ENCODE measurements around the gene LSM3.

Gene LSM3

DNA sequence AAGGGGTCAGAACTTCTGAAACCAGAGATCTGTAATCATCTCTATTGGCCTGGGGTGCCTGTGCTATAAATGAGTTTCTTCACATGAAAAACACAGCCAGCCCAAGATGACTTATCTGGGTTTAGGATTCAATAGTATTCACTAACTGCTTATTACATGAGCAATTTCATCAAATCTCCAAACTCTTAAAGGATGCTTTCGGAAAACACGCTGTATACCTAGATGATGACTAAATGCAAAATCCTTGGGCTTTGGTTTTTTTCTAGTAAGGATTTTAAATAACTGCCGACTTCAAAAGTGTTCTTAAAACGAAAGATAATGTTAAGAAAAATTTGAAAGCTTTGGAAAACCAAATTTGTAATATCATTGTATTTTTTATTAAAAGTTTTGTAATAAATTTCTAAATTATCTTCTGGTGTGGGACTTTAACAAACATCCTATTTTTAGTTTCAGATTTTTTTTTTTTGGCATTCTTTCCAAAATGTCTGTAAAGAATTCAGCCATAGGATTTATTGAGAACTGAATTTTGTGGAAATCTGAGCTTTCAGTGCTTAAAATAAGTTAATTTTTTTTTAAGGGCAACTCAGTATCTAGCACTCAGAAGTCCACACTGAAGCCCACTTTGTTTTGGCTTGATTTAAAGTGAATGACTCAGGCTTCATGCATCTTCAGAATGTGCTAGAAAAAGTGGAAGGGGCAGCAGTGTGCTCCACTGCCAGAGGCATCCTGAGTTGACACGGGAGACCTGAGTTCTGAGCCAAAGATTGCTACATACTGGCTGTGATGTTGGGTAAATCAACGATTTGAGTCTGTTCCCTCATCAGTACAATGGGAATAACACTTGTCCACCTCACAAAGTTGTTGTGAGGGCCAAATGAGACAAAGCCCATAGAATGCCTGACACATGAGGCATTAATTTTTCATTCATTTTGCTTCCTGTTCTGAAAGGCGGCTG is 35.1 kb upstream of the LSM3 start:
- DNase-seq, result no peak

DNA sequence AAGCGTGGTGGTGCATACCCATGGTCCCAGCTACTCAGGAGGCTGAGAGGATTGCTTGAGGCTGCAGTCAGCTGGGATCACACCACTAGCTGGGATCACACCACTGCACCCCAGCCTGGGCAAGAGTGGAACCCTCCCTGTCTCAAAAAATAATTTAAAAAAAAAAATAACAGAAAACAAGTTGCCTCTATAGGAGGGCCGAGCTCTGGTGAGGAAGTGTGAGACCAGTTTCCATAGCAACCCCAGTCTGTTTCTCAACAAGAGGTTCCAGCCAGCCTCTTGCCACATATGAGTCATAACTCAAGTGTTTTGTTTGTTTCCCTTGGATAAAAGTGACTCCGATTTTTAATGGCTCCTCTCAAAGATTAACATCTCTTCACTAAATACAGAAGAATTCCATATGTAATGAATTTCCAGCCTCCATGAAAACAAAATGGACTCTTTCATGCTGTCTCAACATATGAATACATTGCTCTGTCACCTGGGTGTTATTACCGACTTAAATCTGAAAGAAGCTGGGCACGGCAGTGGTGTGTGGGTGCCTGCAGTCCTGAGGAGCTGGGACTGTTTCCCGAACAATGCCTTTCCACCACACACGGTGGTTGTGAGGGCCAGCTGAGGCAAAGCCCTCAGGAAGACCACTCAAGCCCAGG is 34.1 kb upstream of the LSM3 start:
- peak; percentile 74 for DNase-seq

DNA sequence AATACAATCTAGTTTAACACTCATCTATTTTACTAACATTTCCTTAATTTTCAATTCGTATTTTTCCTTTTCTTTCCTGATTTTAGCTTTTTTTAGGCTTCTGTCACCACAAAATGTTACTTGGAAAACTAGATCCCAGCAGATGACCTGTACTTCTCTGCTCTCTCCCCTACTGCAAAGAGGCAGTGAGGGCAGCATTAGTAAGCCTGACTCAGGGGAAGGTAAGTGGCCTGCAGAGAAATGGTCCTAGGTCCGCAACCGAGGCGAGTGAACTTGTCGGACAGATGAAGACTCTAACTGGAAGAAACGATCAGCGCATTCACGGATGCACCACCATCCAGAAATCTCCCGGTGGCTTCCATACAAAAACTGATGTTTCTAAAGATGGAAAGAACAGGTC is 33.4 kb upstream of the LSM3 start:
- no peak for DNase-seq

DNA sequence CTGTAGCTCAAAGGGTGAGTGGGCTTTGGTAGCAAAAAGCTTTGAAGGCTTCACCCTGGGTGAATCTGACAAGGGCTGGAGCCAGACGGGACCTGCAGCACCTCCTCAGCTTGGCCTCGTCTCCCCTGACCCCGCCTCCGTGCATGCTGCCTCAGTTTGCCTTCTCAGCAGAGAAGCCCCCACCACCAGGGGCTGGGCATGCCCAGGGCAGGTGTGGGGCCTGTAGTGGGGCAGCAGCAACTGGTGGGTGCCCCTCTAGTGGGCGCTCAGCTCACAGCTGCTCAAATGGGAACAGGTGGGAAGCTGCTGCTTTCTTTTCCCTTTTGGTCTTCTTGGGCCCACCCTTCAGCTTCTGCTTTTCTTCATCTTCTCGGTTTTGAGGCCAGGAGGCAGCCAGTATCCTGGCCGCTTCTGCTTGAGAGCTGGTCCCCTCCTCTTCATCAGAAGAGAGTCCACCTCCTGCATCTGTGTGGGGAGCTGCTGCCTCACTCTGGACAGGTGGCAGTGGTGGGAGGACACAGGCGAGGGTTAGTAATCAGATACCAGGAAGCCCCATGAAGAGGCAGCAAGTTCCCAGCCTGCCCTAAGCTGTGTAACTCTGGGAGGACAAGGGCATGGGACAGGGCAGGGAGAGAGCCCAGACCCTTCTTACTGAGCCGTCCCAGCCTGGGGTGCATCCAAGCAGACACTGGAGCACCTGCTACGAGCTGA is 32.8 kb upstream of the LSM3 start:
- no peak for DNase-seq

DNA sequence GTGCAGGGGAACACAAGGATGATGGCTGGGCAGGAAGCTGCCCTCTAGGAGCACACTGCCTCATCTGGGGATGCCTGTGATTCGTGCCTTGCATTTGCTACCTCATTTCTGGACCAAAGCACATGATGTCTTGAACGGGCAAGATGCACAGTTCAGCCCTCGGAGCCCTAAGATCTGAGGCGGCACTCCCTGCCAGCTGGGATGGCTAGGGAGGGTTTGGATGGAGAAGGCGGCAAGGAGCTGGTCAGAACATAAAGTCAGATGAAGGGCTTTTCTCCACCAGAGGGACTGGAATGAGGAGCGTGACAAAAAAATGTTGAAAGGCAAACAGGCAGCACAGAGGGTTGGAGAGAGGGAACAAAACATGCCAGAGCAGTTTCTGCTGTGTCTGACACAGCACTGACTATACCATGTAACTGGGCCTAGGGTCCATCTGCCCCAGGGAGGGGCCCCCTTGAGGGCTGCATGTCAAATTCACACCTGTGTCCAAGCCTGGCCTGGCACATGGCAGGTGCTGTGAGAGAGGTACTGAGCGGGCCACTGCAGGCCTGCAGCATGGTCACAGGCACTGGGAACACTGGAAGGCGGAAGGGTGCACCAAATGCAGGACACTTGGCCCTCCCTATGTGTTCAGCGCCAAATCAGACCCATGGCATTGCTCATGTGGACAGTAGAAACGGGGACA is 32.1 kb upstream of the LSM3 start:
- no peak for DNase-seq

DNA sequence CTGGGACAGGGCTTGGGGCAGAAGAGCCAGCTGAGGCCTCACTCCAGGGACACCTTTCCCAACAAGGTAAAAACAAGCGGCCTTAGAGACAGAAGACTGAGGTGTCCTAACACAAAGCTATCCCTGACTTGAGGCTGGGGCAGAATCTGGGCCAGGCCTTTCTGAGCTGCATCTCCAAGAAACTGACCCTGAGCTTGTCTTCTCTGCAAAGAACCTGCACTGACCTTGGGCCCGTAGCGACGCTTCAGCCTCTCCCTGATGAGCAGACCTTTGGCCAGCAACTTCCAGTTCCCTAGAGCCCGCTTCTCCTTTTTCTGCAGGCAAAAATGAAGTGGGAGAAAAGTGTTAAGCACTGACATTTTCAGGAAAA is 31.6 kb upstream of the LSM3 start:
- DNase-seq, result no peak

DNA sequence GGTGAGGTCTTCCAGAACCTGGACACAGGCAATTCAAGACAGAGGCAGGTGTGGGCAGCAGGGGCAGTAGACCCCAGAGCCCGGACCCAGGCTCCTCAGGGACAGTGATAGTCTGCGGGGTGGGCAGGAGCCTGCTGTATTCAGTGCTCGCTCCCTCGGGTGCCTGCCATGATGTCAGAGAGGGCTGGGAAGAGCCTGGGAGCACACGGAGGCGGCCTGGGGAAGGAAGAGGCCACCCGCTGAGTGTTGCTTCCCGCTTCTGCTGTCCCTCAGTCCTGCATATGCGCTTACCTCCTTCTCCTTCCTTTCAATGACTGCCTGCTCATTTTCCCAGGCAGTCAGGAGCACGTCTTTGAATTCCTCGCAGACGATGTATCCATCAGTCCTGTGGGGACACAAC is 31.0 kb upstream of the LSM3 start:
- no peak for DNase-seq

DNA sequence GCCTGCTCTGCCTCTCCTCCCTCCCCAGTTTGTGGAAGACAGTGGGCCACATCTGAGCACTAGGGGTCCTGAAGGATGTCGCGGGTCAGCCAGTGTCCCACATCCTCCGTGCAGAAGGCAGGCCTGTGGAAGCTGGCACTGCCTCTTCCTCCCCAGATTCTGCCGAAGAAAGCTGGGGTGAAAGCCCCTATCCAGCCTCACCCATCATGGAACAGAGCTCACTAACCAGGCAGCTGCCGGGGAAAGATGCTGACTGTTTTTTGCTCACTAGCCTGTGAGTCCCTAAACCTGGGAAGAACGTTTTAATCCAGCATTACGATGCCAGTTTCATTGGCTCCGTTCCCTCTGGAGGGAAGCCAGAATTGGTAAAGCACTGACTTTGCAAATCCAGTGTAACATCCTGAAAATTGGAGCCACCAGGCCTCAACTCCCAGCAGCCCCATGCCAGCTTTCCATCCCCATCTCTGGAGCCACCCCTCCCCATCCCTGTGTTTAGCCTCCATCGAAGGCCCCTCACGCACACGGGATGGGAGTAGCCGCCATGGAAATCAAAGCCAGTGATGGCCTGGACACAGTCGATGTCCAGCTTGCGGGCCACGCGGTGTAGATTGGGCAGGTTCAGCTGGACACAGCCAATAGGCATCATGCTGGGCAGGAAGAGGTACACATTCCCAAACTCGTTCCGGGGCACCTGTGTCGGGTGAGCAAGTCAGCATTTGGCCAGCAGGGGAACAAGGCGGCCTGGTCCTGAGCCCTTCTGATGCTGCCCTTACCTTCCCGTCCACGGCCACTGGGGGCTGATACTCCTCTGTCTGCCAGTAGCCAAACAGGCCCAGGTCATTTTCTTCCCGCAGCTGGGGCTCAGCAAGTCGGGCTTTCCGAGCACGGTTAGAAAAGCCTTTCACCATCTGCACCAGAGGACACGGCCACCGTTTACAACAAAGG is 30.3 kb upstream of the LSM3 start:
- DNase-seq, result no peak

DNA sequence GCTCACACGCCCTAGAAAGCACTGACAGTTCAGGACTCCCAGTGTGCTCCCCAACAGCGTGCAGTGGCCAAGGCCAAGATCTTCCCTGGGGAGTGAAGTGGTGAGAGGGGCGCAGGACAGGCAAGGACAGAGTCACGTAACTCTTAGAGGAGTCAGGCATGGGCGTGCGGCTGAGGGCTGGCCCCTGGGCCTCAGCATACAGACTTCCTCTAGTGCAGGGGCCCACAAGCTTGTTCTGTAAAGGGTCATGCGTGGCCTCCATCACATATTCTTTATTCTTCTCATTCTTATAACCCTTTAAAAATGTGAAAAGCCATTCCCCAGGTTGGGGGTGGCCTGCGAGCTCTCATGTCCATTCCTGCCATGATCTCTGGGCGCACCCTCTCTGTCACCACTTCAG is 28.5 kb upstream of the LSM3 start:
- DNase-seq, result no peak

DNA sequence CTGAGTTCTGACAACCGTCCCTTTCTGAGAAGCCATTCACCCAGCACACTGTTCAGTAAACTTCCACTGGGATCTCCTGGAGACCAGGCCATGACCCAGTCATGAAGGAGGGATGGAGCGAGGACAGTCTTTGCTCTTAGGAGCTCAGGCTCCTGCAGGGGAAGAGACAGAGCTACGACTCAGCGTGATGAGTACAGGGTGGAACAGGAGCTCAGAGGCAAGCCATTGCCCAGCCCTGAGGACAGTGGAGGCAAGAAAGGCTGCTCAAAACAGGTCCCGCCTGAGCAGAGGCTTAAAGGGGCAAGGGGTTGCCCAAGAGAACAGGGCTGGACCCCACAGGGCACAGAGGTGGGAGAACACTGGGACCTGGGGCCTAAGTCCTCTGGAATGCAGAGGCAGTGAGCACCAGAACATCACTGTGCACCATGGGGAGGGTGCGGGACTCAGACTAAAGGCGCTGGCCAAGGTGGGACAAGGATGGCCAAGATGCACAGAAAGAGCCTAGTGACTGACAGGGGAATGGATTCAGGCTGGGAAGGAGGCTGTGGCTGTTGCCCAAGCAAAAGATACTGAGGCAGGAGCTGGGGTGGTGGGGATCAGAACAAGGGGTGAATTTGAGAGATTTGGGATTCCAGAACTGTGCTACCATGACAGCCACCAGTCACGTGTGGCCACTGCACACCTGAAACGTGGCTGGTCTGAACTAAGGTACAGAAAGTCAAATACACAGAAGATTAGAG is 28.0 kb upstream of the LSM3 start:
- no peak for DNase-seq

DNA sequence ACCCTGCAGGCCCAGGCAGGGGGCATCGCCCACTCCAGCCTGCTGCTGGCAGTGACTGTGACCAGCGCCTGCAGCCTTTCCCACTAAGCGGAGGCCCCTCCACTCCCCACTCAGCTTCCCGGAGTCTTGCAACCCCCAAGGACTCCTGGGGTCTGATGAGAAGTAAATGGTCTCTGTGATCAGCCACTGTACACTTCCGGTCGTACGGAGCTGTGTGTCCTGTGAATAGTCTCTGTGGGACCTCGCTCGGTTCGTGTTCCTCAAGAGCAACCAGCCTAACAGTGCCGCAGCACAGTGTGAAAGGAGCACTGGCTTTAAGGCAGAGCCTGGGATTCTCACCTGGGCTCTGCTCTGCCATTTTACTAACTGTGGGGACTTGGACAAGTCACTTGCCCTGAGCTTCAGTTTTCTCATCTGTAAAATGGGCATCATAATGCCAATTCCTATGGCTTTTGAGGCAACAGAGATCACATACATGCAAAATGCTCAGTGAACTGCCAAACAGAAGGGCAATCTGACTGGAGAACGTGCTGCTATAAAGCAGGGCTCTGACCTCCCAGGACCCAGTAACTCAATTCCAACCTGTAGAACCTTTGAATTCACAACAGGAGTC is 27.0 kb upstream of the LSM3 start:
- no peak for DNase-seq

DNA sequence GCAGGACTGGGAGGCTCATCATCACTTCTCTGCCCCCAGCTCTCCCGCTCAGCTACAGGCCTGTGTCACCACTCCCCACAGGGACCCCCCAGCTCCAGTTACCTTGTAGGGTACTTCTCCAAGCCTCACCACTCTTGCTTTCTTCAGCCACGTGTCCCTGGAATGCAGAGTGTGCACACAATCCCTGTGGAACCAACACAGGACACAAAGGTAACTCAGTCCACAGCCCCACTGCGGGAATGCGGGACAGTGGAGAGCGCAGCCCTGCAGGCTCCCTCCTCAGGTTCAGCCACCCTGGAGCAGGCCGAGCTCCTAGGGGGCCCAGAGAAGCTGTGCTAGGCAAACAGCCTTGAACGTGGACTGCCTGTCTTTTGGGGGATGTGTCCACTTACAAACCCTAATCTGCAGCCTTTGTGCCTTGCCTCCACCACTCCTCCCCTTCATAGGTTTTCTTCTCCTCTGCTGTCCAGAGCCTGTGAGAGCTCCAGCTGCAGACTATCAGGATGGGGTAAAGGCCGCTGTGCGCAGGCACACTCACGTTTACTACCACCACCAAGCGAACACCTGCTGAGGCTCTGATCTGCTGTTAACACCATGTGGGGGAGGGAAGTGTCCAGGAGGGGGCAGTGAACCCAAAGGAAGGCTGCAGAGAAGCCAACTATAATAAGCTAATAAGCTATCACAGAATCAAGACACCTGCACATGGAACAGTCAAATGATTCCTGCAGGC is 26.2 kb upstream of the LSM3 start:
- no peak for DNase-seq

DNA sequence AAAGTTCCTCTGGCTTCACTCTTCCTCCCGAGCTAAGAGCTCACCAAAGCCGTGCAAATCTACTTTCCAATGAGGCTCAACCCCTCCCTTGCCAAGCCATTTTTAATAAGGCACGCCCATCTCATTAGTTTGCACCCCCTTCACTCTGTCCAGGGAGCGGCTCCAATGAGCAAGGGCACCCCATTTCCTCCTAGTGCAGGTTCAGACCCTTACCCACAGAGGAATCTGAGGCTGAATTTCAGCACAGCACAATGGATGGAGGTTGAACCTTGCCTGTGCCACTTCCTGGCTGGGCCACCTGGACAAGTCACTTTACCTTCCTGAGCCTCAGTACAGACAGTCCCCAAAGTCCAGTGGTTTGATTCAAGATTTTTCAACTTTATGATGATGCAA is 25.7 kb upstream of the LSM3 start:
- no peak for DNase-seq

DNA sequence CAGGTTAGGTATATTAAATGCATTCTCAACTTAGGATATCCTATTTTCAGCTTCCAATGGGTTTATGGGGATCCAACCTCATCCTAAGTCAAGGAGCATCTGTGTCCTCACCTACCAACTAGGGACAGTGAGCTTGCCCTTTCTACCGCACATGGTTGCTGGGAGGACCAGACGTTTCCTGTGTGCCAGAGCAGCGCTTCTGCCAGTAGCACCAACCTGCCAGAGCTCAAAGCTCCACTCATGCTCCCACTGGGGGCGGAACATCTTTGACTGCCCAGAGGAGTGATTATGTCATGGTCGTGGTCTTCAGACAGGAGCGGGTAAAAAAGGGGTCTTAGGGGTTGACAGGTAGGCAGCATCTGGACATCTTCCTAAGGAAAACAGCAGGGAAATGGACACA is 25.0 kb upstream of the LSM3 start:
- DNase-seq, result no peak

DNA sequence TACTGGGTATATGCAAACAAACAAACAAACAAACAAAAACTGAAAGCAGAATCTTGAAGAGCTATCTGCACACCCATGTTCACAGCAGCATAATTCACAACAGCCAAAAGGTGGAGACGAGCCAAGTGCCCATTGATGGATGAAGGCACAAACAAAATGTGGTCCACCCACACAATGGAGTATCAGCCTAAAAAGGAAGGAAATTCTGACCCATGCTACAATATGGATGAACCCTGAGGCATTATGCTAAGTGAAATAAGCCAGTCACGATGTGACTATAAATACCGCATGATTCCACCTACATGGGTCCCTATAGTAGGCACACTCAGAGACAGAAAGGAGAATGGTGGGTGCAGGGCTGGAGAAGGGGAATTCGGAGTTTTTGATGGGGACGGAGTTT is 24.3 kb upstream of the LSM3 start:
- no peak for DNase-seq

DNA sequence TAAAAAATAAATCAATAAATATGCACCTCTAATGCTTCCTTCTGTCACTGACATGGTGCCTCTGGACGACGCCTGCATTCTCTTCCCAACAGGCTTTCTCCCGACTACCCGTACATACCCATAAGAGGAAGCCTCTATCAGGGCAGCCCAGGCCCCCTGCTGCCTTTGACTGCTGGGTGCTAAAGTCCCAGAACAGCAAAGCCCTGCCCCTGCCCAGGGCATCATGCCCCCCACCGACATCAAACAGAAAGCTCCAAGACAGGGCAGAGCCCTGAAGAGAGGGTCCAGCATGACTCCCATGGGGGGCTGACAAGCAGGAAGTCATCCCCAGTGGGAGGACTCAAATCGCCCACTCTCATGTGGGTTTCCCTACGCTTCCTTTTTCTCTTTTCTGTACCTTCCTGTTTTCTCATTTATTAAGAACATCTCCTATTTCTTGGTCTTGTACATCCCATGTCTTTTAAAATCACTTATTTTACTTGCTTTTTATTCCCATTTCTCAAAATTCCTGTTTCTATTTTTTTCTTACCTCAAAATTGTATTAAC is 23.6 kb upstream of the LSM3 start:
- DNase-seq, result no peak

DNA sequence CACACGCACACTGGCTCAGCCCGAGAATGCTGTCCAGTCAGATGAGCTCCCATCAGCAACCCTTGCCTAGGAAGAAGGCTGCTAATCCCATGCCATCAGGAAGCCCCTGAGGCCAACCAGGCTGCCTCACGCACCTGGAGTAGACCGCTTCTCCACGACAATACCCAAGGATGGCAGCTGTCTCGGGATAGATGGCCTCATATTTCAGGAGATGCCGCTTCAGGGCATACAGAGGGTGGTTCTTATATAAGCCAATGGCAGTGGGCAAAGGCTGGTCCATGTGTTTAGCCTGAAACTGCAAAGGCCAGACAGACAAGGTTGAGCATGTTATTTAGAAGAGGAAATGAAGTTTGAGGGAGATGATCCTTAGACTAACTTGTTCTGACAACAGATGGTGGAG is 22.4 kb upstream of the LSM3 start:
- no peak for DNase-seq

DNA sequence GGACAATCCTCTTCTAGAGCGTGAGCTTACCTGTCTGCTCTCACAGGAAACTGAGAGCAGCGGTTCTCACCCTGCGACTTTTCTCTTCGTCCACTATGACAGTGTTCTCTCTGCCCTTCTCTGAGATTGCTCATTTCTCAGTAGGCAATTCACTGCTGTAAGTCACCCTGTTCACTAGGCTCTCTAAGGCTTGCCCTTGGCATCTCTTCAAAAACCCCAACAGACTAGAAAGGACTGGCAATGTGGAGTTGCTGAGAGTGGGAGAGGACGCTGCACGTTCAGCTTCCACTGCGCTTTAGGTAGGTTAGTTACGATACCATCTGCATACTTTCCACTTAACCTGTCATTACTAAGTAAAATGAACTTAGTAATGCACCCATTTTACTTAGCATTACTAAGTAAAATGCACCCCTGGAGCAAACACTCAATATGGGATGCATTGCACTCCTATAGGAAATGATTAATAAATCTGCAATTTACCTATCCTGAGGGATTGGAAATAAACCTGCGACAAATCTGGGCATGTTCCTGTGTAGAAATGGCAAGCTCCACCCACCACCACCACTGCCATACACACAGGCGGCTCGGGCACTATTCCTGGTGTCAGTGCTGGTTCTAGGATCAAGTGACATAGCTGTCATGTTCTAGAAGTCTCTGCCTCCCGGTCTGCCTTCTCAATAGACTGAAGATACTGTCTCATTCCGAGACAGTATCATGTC is 21.6 kb upstream of the LSM3 start:
- DNase-seq, result no peak

DNA sequence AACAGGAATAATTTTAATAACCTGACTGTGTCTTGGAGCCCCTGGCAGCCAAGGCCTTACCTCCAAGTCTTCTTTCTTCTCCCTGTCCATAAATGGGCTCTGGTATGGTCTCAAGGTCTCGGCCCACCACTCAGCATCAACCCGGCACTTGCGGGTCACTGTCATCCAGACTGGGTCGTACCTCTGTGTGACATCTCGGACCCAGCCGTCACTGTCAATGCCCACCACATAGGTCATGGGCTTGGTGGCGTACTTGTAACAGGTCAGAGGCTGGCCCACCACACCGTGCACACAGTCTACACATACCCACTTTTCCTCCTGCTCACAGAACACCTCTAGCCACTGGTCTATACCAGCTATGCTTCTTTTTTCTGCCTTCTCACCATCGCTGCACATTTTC is 20.7 kb upstream of the LSM3 start:
- DNase-seq, result no peak
